BE2C (cell line): Measurements from ENCODE around the gene ERFE.

Experiments
- DNase-seq: peaks from one replicate; pipeline ENCODE4 v3.0.0-alpha.2; 2020
- H3K27me3 ChIP-seq: fragments of 250-450 bp; sonication (Bioruptor Pico); 2 replicates; pipeline ENCODE4 v1.5.1; 2020; ENCODE audit warnings: mild to moderate bottlenecking
- H3K36me3 ChIP-seq: fragments of 250-450 bp; sonication (Bioruptor Pico); 2 replicates; pipeline ENCODE4 v1.5.1; 2020; ENCODE audit warnings: mild to moderate bottlenecking
- H3K4me1 ChIP-seq: fragments of 250-450 bp; sonication (Bioruptor Pico); 2 replicates; pipeline ENCODE4 v1.5.1; 2020
- H3K4me3 ChIP-seq: 2 replicates; pipeline ENCODE4 v1.5.1; 2011; ENCODE audit warnings: low read depth, low read length
- H3K9me3 ChIP-seq: fragments of 250-450 bp; sonication (Bioruptor Pico); 2 replicates; pipeline ENCODE4 v1.5.1; 2020
- CTCF ChIP-seq: IDR thresholded peaks from 2 replicates; pipeline ENCODE4 v1.5.1; 2012; ENCODE audit warnings: mild to moderate bottlenecking, low read depth, low read length

The ERFE gene

GRCh38 chr2:238144262-238144661, 14.5 kb upstream of the ERFE start:
- DNase-seq = no peak
- Histone ChIP-seq H3K27me3 (no peaks in the 10 kb centered on the region), H3K36me3 (no peaks in the 10 kb centered on the region), H3K4me1 (no peaks in the 10 kb centered on the region), H3K9me3 (no peaks in the 10 kb centered on the region), H3K4me3 (no peak overlapping the region)
- no peak for TF ChIP-seq CTCF

- H3K9me3 ChIP-seq = no peaks in the 10 kb centered on the region
- no peaks in the 10 kb centered on the region for H3K4me1 ChIP-seq
- DNase-seq = no peak
Measured at GRCh38 chr2:238145046-238145445, 13.7 kb upstream of the ERFE start.

DNA sequence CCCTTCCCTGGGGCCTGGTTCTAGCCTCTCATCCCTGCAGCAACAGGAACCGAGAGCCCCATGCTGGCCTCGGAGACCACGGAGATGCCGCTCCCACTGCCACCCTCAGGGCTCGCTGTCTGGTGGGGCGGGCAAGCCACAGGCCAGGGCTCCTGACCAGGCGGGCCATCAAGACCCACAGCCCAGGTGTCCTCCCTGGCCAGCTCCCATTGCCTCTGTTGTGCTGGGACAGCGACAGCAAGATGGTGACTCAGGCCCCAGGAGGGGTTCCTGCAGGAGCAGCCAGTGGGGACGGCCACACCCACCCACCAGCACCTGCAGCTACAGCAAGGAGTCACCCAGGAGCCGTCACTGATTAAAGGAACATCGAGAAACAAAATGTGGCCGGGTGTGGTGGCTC, 12.9 kb upstream of the ERFE start:
- DNase-seq = no peak
- no peaks in the 10 kb centered on the region for H3K27me3 ChIP-seq
- H3K9me3 ChIP-seq = no peaks in the 10 kb centered on the region
- no peaks in the 10 kb centered on the region for H3K36me3 ChIP-seq
- H3K4me3 ChIP-seq = no peak overlapping the region
- no peaks in the 10 kb centered on the region for H3K4me1 ChIP-seq
- TF ChIP-seq CTCF = no peak

More at GRCh38 chr2:238145046-238145445, 13.7 kb upstream of the ERFE start:
- no peaks in the 10 kb centered on the region for H3K27me3 ChIP-seq
- H3K4me3 ChIP-seq = no peak overlapping the region
- no peaks in the 10 kb centered on the region for H3K36me3 ChIP-seq
- no peak for TF ChIP-seq CTCF

DNA sequence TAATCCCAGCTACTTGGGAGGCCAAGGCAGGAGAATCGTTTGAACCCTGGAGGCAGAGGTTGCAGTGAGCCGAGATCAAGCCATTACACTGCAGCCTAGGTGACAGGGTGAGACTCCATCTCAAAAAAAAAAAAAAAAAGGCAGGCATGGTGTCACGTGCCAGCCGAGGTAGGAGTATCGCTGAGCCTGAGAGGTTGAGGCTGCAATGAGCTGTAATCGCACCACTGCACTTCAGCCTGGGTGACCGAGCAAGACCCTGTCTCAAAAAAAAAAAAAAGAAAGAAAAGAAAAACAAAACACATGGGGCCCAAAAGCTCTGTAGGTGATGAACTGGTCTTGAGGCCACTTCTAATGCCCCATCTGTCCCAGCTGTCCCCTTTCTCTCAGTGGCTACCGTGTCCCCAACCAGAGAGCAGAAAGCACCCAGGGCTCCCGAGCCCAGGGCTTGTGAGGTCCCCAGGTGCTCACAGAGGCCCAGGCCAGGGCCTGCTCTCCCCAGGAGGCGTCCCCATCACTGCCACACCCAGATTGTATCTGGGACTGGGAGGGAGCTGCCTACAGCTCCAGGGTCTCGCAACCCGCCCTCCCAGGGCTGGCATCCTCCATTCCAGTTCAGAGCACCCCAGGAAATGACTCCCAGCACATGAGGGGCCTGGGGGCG, 11.8 kb upstream of the ERFE start:
- DNase-seq = no peak
- no peaks in the 10 kb centered on the region for H3K9me3 ChIP-seq
- no peaks in the 10 kb centered on the region for H3K27me3 ChIP-seq
- H3K4me3 ChIP-seq = no peak overlapping the region
- no peaks in the 10 kb centered on the region for H3K36me3 ChIP-seq
- TF ChIP-seq CTCF = no peak
- no peaks in the 10 kb centered on the region for H3K4me1 ChIP-seq

DNA sequence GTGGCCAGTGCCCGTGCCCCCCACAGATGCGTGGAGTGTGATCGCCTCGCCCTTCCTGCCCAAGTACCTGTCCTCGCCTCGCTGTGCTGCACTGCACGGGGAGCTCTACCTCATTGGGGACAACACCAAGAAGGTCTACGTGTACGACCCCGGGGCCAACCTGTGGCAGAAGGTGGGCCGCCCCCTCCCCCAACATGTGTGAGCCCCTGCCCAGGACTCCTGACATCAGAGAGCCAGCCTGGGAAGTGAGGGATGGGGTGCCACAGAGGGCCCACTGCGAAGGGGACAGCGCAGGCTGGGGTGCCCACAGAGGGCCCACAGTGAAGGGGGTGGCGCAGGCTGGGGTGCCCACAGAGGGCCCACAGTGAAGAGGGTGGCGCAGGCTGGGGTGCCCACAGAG, 9.8 kb upstream of the ERFE start:
- no peaks in the 10 kb centered on the region for H3K4me1 ChIP-seq
- no peaks in the 10 kb centered on the region for H3K27me3 ChIP-seq
- no peak for DNase-seq
- TF ChIP-seq CTCF = no peak
- no peak overlapping the region for H3K4me3 ChIP-seq
- H3K9me3 ChIP-seq = no peaks in the 10 kb centered on the region
- no peaks in the 10 kb centered on the region for H3K36me3 ChIP-seq

DNA sequence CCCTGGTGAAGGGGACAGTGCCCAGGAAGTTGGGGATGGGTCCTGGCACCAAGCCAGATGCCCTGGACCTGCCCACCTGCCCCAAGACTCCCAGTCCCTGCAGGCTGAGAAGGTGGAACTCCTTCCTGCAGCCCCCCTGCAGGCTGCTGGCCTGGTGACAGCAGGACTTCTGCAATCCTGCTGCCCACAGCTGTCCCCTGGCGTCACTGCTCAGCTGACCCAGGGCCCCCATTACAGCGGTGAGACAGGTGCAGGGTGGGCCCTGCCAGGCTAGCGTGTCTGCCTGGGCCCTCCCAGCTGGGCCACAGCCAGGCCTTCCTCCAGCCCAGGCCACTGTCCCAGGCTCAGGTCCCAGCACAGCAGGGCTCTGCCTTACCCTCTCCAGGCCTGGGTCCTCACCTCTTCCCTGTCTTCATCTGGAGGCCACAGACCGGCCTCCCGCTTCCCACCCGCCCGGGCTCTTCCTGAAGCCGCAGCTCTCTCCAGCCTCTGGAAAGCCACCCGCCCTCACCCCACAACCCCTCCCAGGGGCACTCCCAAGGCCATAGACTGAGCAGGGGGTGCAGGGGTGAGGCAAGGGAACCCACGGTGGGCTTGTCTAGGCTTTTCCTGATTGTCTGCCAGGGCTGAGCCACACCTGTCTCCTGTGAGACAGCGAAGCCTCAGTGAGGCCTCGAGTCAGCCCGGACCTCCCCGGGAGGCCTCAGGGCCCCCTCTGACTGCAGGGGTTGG, 8.8 kb upstream of the ERFE start:
- Histone ChIP-seq H3K36me3 (no peaks in the 10 kb centered on the region), H3K27me3 (no peaks in the 10 kb centered on the region), H3K4me3 (no peak overlapping the region), H3K9me3 (no peaks in the 10 kb centered on the region), H3K4me1 (no peaks in the 10 kb centered on the region)
- DNase-seq = no peak
- no peak for TF ChIP-seq CTCF
